Measurements from ENCODE around the gene SLC35E1. TPM values are rescaled to one million over a fixed set of nuclear protein-coding genes. Genes with fewer than 3 reads are reported as not detected.

SLC35E1 gene
- total and polyA plus RNA-seq, 2 of the 4 experiments (the other 2 are of a cell fraction): 22.6 to 38.0 TPM

GRCh38 chr19:16587833-16588823 lies 15.9 kb upstream of the SLC35E1 start:
- Histone ChIP-seq H3K4me1 (ENCODE audit: control insufficient read depth, insufficient read depth, low read length) (peaks cover 47% of the 10 kb centered on the region), H2AK9ac (replicated peaks; ENCODE audit: low read depth, low read length, poor library complexity) (peak overlapping the region; percentile 25), H3K9me1 (ENCODE audit: insufficient read depth, low read length) (peaks cover 59% of the 10 kb centered on the region), H3K18ac (ENCODE audit: low read depth, low read length) (no peak overlapping the region), H2AFZ (replicated peaks; ENCODE audit: low read length, poor library complexity) (no peak overlapping the region), H3K14ac (replicated peaks; ENCODE audit: low read depth, low read length) (no peak overlapping the region), H3K23ac (ENCODE audit: low read depth, low read length) (no peak overlapping the region), H3K4me2 (ENCODE audit: low read depth, low read length) (peak overlapping the region; percentile 38), H2BK120ac (ENCODE audit: low read depth, low read length) (no peak overlapping the region), H2AK5ac (ENCODE audit: low read depth, low read length) (peak overlapping the region; percentile 14; the same call in 1 of the 2 replicates), H4K91ac (ENCODE audit: insufficient read depth, low read depth, low read length) (no peak overlapping the region), H3K4me3 (ENCODE audit: insufficient read depth, low read depth, low read length) (no peak overlapping the region), H4K8ac (ENCODE audit: low read depth in 2 of 2, low read length in 2 of 2) (no peak overlapping the region), H4K20me1 (ENCODE audit: insufficient read depth, low read length) (peaks cover 99% of the 10 kb centered on the region), H3K9ac (ENCODE audit: low read depth, low read length) (no peak overlapping the region), H3K27ac (ENCODE audit: insufficient read depth, low read length) (no peak overlapping the region), H3K9me3 (ENCODE audit: control insufficient read depth, insufficient read depth, low read length) (no peaks in the 10 kb centered on the region), H4K5ac (ENCODE audit: low read depth, low read length) (no peak overlapping the region), H3K36me3 (ENCODE audit: control insufficient read depth, insufficient read depth, low read length) (no peaks in the 10 kb centered on the region), H3K56ac (ENCODE audit: extremely low read depth, insufficient read depth, low read length) (no peak overlapping the region), H2BK15ac (ENCODE audit: low read depth, low read length) (no peak overlapping the region), H2BK5ac (ENCODE audit: low read depth, low read length, poor library complexity, severe bottlenecking) (no peak overlapping the region), H3K27me3 (ENCODE audit: control insufficient read depth, insufficient read depth, low read length) (no peaks in the 10 kb centered on the region), H3K79me1 (ENCODE audit: low read depth in 1 of 2, low read length in 2 of 2) (peaks cover 36 to 98% of the 10 kb centered on the region in 2 experiments; a peak in 3 of 4 replicates), H2BK20ac (ENCODE audit: low read depth, low read length) (no peak overlapping the region), H3K4ac (ENCODE audit: low read depth, low read length) (no peak overlapping the region; the same call in 1 of the 2 replicates)
- TF ChIP-seq SMC3 (IDR thresholded peaks at IDR 0.05; ENCODE audit: low read depth, low read length) (no peak), CHD1 (IDR thresholded peaks at IDR 0.05; ENCODE audit: low read depth, low read length) (no peak), RCOR1 (IDR thresholded peaks at IDR 0.05; ENCODE audit: insufficient replicate concordance, low read length) (no peak)
- DNase-seq (peak; percentile 19), ATAC-seq (ENCODE audit: low read depth) (no peak)
- in situ Hi-C loops (cut with MboI; ENCODE audit: low sequenced_read_pairs) (no loop called here), intact Hi-C loops (cut with micrococcal nuclease) (no loop called here), dilution Hi-C loops (cut with HindIII; ENCODE audit: low sequenced_read_pairs, unreplicated experiment) (no loop called here)
- ChIA-PET POLR2A (ENCODE audit: unreplicated experiment) (no interaction called here), CTCF (no interaction called here)
- no TSS peak for BruUV-seq (replicated peaks)
- 60% methylated on average over 13 of the region's 26 CpGs; no CpG with 5 or more reads in 1 of the 2 experiments for WGBS, 2 experiments (ENCODE audit: extremely low coverage in 2 of 2, insufficient read length in 1 of 2)

All from IMR-90 (cell line).